Chondrocyte (in vitro differentiated cells): ENCODE results near the gene PHACTR4. TPM values are rescaled to one million over a fixed set of nuclear protein-coding genes. Genes with fewer than 3 reads are reported as not detected.

Source experiments
- DNase-seq: peaks from one replicate; pipeline ENCODE4 v3.0.0; 2021; ENCODE audit warnings: mixed read lengths, low spot score
- H3K27ac Mint-ChIP-seq: one replicate; pipeline ENCODE4 v1.8.0; 2021; ENCODE audit warnings: mild to moderate bottlenecking, moderate library complexity, mixed read lengths; ENCODE audit not compliant: unreplicated experiment
- H3K27me3 Mint-ChIP-seq: 2 replicates; pipeline ENCODE4 v1.8.0; 2021; ENCODE audit warnings: low read depth, mixed read lengths
- H3K36me3 Mint-ChIP-seq: 2 replicates; pipeline ENCODE4 v1.8.0; 2021; ENCODE audit warnings: low read depth, mixed read lengths
- H3K4me1 Mint-ChIP-seq: 2 replicates; pipeline ENCODE4 v1.8.0; 2021; ENCODE audit warnings: low read depth, mild to moderate bottlenecking, mixed read lengths
- H3K4me3 Mint-ChIP-seq: one replicate; pipeline ENCODE4 v1.8.0; 2021; ENCODE audit warnings: mild to moderate bottlenecking, moderate library complexity, mixed read lengths; ENCODE audit not compliant: unreplicated experiment
- H3K9me3 Mint-ChIP-seq: 2 replicates; pipeline ENCODE4 v1.8.0; 2021; ENCODE audit warnings: low read depth, mixed read lengths
- total RNA-seq: library from RNA; stranded (reverse); gene quantifications from 3 replicates; pipeline ENCODE4 v1.2.1, GENCODE V29; 2021
- TF ChIP-seq, protein P1 (sequence below): fragments of 200-600 bp; sonication (generic); IDR thresholded peaks from 2 replicates; pipeline ENCODE4 v1.5.0; 2021; ENCODE audit warnings: antibody characterized with exemption, mild to moderate bottlenecking, moderate library complexity

Gene PHACTR4
- total RNA-seq, 1 donor from 2014 or later = 39.9 TPM

DNA sequence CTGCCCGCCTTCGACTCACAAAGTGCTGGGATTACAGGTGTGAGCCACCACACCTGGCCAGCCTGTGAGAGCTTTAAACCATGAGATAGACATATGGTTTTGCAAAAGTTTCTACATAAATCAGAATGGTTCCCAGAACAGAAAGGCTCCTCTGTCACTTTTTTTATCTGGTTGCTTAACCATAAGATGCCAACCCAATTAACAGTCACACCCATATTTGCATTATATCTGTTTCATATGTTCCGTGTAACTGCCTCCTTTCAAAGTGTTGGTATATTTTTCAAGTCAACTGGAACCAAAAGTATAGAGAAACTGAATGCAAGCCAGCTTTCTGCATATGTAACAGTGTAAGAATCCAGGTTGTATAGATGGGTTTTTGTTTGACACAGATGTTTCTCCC lies 112.6 kb downstream of the PHACTR4 start:
- Mint-ChIP-seq H3K27me3 (no peaks in the 10 kb centered on the region), H3K27ac (no peak overlapping the region), H3K4me1 (no peaks in the 10 kb centered on the region), H3K36me3 (peaks cover 19% of the 10 kb centered on the region), H3K9me3 (no peaks in the 10 kb centered on the region), H3K4me3 (no peak overlapping the region)
- DNase-seq = no peak
- TF ChIP-seq, protein P1, sequence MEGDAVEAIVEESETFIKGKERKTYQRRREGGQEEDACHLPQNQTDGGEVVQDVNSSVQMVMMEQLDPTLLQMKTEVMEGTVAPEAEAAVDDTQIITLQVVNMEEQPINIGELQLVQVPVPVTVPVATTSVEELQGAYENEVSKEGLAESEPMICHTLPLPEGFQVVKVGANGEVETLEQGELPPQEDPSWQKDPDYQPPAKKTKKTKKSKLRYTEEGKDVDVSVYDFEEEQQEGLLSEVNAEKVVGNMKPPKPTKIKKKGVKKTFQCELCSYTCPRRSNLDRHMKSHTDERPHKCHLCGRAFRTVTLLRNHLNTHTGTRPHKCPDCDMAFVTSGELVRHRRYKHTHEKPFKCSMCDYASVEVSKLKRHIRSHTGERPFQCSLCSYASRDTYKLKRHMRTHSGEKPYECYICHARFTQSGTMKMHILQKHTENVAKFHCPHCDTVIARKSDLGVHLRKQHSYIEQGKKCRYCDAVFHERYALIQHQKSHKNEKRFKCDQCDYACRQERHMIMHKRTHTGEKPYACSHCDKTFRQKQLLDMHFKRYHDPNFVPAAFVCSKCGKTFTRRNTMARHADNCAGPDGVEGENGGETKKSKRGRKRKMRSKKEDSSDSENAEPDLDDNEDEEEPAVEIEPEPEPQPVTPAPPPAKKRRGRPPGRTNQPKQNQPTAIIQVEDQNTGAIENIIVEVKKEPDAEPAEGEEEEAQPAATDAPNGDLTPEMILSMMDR = no peak

DNA sequence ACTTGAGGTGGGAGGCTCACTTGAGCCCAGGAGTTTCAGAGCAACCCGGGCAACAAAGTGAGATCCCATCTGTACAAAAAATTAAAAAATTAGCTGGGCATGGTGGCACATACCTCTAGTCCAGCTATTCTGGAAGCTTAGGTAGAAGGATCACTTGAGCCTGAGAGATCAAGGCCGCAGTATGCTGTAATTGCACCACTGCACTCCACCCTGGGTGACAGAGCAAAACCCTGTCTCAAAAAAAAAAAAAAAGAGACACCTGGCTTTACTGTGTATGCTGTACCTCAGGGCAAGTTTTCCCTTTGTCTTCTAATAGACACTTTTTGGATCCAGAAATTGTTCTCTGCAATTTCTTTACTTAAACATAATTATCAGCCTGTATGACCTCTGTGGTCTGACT lies 113.2 kb downstream of the PHACTR4 start:
- Mint-ChIP-seq H3K9me3 (no peaks in the 10 kb centered on the region), H3K27me3 (no peaks in the 10 kb centered on the region), H3K36me3 (peaks cover 17% of the 10 kb centered on the region), H3K4me3 (no peak overlapping the region), H3K27ac (peak overlapping the region; percentile 22), H3K4me1 (no peaks in the 10 kb centered on the region)
- TF ChIP-seq, protein P1 = no peak
- no peak for DNase-seq

DNA sequence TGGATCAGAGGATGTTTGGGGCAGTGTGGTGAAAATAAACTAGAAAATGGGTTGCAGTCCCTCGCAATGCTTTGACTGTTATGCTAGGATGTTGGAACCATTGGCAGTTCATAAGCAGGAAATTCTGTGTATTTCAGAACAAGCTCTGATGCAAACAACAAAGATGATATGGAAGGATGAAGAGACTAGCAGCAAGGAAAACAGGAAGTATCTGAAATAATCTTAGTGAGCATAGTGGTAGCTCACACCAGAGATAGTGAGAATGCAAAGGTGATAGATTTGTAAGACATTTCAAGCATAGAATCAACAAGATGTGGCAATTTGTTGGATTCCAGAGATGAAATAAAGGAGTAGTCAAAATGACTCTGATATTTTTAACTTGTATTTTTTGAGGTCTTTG lies 125.2 kb downstream of the PHACTR4 start:
- TF ChIP-seq, protein P1 = no peak
- H3K4me1 Mint-ChIP-seq = no peaks in the 10 kb centered on the region
- no peak for DNase-seq
- H3K9me3 Mint-ChIP-seq = no peaks in the 10 kb centered on the region
- H3K4me3 Mint-ChIP-seq = no peak overlapping the region
- peaks cover 24% of the 10 kb centered on the region for H3K36me3 Mint-ChIP-seq
- H3K27ac Mint-ChIP-seq = no peak overlapping the region
- H3K27me3 Mint-ChIP-seq = no peaks in the 10 kb centered on the region

DNA sequence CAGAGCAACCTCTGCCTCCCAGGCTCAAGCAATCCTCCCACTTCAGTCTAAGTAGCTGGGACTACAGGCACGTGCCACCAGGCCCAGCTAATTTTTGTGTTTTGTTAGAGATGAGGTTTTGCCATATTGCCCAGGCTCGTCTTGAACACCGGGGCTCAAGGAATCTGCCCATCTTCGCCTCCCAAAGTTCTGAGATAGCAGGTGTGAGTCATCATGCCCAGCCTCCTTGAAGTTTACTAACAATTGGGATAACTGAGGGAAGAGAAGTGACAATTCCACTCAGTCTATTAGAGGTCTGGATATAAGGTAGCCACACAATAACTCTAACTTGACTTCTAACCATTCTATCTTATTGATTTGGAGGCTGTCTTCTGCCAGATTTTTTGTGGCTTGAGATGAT lies 130.0 kb downstream of the PHACTR4 start:
- no peak for DNase-seq
- Mint-ChIP-seq H3K27ac (no peak overlapping the region), H3K4me1 (no peaks in the 10 kb centered on the region), H3K27me3 (no peaks in the 10 kb centered on the region), H3K9me3 (no peaks in the 10 kb centered on the region), H3K4me3 (no peak overlapping the region), H3K36me3 (peaks cover 13% of the 10 kb centered on the region)
- TF ChIP-seq, protein P1 = no peak

DNA sequence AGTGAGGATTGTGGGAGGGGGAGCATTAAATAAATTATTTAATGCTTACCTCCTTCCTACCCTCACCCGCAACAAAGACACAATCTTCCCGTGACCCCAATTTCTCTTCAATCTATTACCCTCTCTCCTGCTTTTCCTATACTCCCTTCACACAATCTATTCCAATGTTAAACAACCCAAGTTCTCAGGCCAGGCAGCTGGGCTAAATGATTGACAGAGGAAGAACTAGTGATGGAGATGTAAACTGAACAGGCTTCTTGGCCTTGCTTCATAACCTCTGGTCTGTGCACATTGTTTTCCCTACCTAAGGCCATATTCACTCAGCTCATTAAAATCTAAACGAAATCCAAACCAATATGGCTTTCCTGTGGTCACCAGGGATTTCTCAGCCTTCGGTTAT lies 132.4 kb downstream of the PHACTR4 start:
- peaks cover 6% of the 10 kb centered on the region for H3K4me1 Mint-ChIP-seq
- H3K36me3 Mint-ChIP-seq = peaks cover 9% of the 10 kb centered on the region
- H3K27me3 Mint-ChIP-seq = no peaks in the 10 kb centered on the region
- TF ChIP-seq, protein P1 = no peak
- H3K4me3 Mint-ChIP-seq = no peak overlapping the region
- no peak for DNase-seq
- H3K9me3 Mint-ChIP-seq = no peaks in the 10 kb centered on the region
- H3K27ac Mint-ChIP-seq = no peak overlapping the region
